Measurements from ENCODE around the gene TBC1D22A.

Gene TBC1D22A

GRCh38 chr22:47171441-47172221 lies 409.2 kb downstream of the TBC1D22A start:
- no peak for DNase-seq (ENCODE audit: low spot score)

- no peak for DNase-seq (ENCODE audit: low spot score)
Measured at GRCh38 chr22:47172771-47173534, 410.5 kb downstream of the TBC1D22A start.

DNA sequence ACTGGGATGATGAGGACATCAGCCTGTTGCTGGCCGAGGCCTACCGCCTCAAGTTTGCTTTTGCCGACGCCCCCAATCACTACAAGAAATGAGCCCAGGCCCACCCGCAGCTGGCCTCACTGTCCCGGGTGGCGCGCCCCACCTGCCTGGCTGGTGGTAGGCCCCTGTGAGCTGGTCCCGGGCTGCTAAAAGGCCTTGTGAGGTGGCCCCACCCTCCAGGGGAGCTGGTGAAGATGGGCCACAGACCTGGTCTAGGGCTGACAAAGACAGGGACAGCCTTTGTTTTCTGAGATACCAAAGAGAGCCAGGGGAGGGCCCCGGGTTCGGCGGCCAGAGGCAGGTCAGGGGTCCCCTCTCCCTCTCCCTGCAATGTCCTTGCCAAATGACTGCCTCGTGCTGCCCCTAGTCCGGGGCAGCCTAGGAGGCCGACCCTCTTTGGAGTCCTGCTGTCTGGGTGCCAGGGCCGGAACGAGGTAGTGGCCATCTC lies 411.1 kb downstream of the TBC1D22A start:
- DNase-seq (ENCODE audit: low spot score) = no peak

DNA sequence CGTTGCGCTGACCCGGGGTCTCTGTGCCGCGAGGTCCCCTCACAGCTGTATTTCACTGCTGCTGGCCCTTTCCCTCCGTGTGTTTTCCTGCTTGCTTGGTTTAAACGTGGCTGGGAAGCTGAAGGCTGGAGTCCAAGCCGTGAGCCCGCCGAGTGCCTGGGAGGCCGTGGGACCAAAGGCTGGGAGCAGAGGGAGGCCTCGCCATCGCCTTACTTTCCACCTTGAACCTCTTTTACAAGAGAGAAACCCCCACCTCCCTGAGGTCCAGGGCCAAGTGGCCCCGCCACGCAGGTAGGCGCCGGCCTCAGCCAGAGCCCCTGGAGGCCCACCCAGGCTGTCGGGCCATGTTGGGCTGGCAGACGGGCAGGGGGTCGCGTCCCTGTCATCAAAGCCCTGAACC lies 411.6 kb downstream of the TBC1D22A start:
- DNase-seq (ENCODE audit: low spot score) = no peak

GRCh38 chr22:47174671-47175112 lies 412.2 kb downstream of the TBC1D22A start:
- DNase-seq (ENCODE audit: low spot score) = no peak

DNA sequence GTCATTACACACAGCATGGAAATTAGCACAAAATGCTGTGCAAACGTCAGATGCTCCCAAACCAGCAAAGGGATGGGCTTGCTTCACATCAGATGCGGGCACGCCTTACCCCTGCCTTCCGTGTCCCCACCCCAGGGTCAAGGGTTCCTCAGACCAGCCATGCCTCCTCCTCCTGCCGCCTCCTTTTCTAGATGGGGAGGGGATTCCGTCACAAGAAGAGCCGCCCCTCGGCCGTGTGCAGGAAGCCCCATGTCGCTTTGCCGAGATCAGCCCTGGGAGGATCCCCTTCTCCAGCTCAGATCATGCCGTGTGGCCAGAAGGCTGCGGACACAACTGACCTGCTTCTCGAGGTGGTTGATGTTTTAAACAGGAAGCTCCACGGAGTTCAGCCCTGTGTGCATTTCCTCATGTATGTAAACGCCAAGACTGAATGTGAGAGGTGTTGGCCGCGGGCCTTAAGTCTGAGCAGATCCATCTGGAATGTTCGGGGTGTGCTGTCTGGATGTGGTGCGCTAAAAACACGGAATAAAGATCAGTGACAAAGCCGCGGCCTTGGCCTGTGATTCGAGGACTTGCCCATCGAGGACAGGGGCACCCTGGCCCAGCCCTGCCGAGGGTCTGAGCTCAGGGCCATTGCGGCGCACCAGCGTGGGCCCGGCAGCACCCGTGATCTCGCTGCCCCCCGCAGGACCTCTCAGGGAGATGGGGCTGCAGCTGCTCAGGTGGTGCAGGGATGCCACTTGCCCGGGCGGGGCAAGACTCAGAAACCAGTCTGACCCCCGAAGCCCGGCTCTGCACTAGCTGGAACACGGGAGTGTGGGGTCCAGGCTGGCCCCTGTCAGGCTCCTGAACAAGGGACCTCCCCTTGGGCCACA lies 412.9 kb downstream of the TBC1D22A start:
- DNase-seq (ENCODE audit: low spot score) = no peak

DNA sequence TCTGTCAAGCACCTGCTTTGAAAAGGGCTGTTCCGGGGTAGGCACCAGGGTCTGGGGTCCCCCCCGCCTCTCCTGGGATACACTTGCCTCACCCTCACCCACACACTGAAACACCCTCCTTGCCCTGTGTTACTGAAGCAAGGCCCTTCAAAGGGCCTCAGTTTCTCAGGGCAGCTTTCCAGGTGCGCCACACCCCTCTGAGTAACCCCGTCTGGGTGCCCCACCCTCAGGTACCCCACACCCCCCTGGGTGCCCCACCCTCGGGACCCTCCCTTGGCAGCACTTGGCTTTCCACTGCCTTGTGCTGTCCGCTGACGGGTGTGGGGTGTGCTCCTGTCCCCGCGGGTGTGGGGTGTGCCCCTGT lies 413.6 kb downstream of the TBC1D22A start:
- DNase-seq (ENCODE audit: low spot score) = no peak

GRCh38 chr22:47176573-47177333 lies 414.3 kb downstream of the TBC1D22A start:
- no peak for DNase-seq (ENCODE audit: low spot score)

GRCh38 chr22:47177334-47177815 lies 414.9 kb downstream of the TBC1D22A start:
- no peak for DNase-seq (ENCODE audit: low spot score)

- DNase-seq (ENCODE audit: low spot score) = no peak
Measured at GRCh38 chr22:47178339-47178738, 415.9 kb downstream of the TBC1D22A start.

GRCh38 chr22:47180796-47181195 lies 418.3 kb downstream of the TBC1D22A start:
- DNase-seq (ENCODE audit: low spot score) = no peak

GRCh38 chr22:47187176-47187957 lies 424.9 kb downstream of the TBC1D22A start:
- no peak for DNase-seq (ENCODE audit: low spot score)

DNA sequence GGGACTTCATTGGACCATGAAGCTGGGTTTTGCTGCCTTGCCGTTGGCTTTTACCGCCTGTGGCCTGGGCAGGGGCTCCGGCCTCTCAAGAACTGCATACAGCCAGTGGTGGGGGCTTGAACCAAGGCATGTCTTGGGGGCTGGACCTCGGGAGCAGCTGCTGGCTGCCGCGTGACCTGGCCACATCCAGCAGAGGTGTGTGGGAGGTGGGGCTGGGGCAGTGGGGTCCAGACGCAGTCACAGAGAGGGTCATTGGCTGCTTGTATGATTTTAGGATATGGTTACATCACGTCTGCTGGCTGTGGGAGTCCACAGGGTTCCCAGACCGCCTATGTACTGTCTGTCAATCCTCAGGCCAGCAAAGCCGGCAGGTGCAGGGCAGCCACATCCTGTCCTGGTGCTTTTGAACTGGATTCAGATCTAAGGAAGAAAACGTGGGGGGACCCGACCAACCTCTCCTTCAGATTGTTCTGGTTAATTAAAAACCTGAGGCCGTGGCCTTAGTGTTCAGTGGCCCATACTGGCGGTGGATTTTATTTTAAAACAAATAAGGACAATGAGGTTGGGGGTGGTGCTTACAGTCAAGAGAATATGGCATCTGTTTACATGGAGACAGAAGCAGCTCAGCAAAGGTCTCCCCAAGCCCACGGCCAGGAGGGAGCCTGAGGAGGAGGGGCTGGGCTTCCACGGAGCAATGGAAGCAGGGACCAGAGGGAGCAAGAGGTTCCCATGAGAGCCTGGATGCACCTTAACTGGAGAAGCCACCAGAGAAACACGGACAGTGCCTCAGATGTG lies 426.0 kb downstream of the TBC1D22A start:
- DNase-seq (ENCODE audit: low spot score) = no peak

GRCh38 chr22:47189056-47189916 lies 426.8 kb downstream of the TBC1D22A start:
- no peak for DNase-seq (ENCODE audit: low spot score)

DNA sequence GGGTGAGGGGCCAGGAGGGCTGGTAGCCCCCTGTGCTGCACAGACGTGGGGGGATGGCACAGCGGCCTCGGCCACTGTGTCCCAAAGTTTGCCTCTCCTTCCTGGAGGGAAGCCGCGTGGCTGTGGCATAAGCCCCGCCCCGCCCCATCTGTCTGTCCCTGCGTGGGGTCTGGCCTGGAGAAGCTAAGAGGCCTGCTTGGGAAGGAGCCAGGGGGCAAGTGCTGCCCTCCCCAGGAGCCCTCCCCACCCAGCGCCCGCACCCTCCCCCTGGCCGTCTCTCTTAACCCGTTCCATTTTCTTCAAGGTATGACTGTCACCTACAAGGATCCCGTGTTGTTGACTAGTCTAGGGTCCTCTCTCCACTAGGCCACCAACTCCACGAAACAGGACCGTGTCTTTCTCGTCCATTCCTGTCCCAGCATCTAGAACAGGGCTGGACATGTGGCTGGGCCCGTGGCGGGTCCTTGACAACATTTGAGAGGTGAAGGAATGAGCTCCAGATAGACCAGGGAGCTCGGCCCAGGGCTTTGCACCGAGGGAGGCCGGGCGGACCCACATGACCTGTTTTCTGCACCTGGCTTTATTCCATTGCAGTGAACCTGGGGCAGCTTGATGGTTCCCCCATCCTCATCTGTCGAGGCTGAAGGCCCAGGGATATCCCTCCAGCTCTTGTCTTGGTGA lies 428.0 kb downstream of the TBC1D22A start:
- DNase-seq (ENCODE audit: low spot score) = no peak

DNA sequence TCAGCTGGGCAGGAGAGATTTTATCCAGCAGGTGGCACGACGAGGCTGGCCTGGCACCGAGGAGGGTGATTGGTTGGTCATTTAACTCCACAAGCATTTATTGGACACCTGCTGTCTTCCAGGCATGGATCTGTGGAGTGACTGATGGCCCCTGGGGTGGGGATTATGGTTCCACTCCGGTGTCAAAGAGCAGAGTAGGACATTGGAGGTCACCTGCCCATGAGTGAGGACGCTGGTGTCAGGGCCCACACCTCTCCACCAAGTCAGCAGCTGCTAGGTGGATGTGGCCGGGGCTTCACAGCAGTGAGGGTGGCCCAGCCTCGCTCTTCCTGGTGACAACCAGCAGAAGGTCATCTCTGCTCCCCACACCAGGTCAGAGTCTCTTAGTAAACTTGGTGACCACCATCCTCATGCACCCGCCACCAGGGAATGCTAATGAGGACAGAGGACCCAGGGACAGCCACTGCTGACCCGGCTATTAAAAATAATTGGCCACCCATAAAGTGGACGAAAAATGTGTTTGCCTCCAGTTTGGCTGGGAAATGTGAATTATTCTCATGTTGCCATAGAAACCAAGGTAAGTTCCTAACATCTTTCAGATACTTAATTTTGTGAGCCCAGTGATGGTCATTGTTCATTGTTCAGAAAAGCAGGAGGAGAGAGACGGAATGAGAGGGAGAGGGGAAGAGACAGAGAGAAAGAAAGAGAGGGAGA lies 428.7 kb downstream of the TBC1D22A start:
- no peak for DNase-seq (ENCODE audit: low spot score)
